Adipocyte (in vitro differentiated cells): ENCODE measurements around the gene RAB11FIP4.

Source experiments
- DNase-seq: peaks from one replicate; pipeline ENCODE4 v3.0.0-alpha.2; 2015; ENCODE audit warnings: low read depth
- H3K27me3 ChIP-seq: replicated peaks from 2 replicates; pipeline ENCODE4 v1.7.0; 2013; ENCODE audit warnings: mild to moderate bottlenecking, low read length, moderate library complexity; ENCODE audit not compliant: control insufficient read depth, insufficient read depth
- H3K36me3 ChIP-seq: 2 replicates; pipeline ENCODE4 v1.7.0; 2013; ENCODE audit warnings: low read length, mild to moderate bottlenecking, moderate library complexity; ENCODE audit not compliant: control insufficient read depth, insufficient read depth, severe bottlenecking
- H3K4me1 ChIP-seq: 2 replicates; pipeline ENCODE4 v1.7.0; 2013; ENCODE audit warnings: mild to moderate bottlenecking, low read length, moderate library complexity; ENCODE audit not compliant: control insufficient read depth, insufficient read depth
- H3K4me3 ChIP-seq: 2 replicates; pipeline ENCODE4 v1.7.0; 2013; ENCODE audit warnings: mild to moderate bottlenecking, low read length, moderate library complexity
- H3K9ac ChIP-seq: 2 replicates; pipeline ENCODE4 v1.7.0; 2013; ENCODE audit warnings: mild to moderate bottlenecking, low read length, moderate library complexity
- H3K9me3 ChIP-seq: 2 replicates; pipeline ENCODE4 v1.7.0; 2013; ENCODE audit warnings: mild to moderate bottlenecking, low read length, moderate library complexity; ENCODE audit not compliant: control insufficient read depth

RAB11FIP4 gene

DNA sequence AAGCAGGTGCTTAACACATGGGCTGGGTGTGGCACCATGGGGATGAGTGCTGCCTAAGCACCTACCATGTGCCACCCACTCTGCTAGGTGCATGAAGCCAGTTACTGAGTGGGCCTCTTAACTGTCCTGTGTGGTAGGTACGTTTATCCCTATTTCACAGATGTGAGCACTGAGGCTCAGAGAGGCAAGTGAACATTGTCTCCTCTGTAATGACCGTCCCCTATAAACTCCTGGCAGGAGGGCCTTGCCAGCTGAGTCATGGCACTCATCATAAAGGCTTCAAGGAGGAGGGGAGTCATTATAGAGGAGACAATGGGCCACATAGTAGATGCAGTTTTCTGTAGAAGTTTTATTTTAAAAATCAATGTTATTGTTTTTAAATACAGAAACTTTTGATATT is 79.1 kb downstream of the RAB11FIP4 start:
- no peaks in the 10 kb centered on the region for H3K4me1 ChIP-seq
- no peaks in the 10 kb centered on the region for H3K36me3 ChIP-seq
- H3K9me3 ChIP-seq = no peaks in the 10 kb centered on the region
- peaks cover 45% of the 10 kb centered on the region for H3K27me3 ChIP-seq
- no peak for DNase-seq
- H3K9ac ChIP-seq = no peak overlapping the region
- no peak overlapping the region for H3K4me3 ChIP-seq

DNA sequence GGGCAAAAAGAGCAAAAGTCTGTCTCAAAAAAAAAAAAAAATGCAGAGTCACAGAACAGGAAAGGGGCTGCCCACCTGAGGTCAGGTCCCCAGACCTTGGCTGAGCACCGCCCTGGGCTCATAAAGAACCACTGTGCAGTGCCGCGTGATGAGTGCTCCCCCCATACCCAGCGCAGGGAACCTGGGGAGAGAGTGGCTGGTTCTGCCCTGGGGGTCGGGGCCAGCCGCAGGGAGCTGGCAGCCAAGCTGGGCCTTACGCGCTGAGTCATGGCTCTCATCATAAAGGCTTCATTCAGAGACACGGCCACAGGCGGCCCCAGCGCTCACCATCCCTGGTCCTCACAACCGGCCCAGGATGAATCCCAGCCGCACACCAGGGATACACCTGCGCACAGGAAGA is 80.7 kb downstream of the RAB11FIP4 start:
- no peaks in the 10 kb centered on the region for H3K36me3 ChIP-seq
- H3K9ac ChIP-seq = no peak overlapping the region
- H3K4me3 ChIP-seq = no peak overlapping the region
- no peak for DNase-seq
- H3K9me3 ChIP-seq = no peaks in the 10 kb centered on the region
- H3K27me3 ChIP-seq = peaks cover 52% of the 10 kb centered on the region
- H3K4me1 ChIP-seq = no peaks in the 10 kb centered on the region

DNA sequence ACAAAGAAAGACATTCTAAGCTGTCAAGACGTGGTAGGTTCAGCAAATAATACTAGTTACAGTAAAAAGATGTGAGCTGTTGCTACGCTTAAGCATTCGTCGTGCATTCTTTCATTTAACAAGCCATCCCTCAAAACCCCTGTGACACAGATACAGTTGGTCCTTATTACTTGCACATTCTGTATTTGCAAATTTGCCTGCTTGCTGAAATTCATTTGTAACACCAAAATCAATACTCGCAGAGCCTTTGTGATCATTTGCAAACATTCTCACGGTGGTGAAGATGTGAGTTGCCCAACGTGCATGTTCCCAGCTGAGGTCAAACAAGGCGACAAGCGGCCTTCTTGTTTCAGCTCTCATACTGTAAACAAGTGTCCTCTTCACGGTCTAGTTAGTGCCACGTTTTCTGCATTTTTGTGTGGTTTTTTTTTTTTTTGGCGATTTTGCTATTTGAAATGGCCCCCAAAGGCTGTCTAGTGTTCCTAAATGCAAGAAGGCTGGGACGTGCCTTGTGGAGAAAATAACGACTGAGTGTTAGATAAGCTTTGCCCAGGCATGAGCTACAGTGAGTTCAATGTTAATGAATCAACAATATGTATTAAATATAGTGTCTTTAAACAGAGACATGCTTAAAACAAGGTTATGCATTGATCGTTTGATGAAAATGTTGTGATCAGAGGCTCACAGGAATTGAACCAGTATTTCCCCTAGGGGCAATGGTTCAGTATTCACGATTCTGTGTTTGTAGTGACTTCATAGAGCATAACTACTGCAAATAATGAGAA is 84.1 kb downstream of the RAB11FIP4 start:
- Histone ChIP-seq H3K4me3 (no peak overlapping the region), H3K9me3 (no peaks in the 10 kb centered on the region), H3K9ac (no peak overlapping the region), H3K4me1 (no peaks in the 10 kb centered on the region), H3K36me3 (no peaks in the 10 kb centered on the region), H3K27me3 (peaks cover 59% of the 10 kb centered on the region)
- no peak for DNase-seq

DNA sequence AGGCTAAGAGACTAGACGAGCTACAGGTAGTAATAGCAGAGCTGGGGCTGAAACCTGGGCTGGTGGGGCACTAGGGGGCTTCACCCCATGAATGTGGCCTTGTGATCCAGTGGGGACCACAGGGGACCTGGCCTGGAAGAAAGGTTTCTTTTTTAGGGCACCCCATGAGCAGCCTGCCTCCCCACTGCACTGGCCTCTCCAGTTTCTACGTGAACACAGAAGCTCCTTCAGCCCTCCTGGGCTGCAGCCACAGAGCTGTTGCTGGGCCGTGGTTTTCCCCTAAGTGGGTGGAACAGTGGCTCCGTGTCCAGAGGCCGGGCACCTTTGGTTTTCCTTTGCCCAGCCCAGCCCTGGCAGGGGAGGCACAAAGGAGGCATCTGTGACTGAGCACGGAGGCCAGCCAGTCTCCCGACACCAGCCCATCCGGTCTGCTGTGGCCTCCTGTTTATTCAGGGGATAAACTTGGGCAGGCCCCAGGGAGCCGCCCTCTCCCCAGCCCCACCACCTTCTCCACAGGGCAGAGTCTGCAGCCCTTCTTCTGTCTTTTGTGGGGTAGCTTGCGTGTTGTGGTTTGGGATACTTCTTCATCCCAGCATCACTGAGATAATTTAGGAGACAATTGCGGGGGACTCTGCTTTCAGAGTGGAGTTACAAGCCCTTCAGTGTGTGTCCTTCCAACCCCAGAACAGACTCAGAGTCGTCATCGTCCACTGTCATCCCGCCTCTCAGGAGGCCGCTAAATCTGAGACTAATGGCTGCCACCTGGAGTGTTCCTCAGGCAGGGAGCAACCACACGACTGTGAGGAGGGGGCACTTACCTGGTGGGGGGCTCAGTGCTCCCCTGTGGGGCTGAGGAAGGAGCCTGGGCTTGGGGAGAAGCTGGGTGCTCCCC is 85.3 kb downstream of the RAB11FIP4 start:
- DNase-seq = no peak
- Histone ChIP-seq H3K27me3 (peaks cover 70% of the 10 kb centered on the region), H3K36me3 (no peaks in the 10 kb centered on the region)

DNA sequence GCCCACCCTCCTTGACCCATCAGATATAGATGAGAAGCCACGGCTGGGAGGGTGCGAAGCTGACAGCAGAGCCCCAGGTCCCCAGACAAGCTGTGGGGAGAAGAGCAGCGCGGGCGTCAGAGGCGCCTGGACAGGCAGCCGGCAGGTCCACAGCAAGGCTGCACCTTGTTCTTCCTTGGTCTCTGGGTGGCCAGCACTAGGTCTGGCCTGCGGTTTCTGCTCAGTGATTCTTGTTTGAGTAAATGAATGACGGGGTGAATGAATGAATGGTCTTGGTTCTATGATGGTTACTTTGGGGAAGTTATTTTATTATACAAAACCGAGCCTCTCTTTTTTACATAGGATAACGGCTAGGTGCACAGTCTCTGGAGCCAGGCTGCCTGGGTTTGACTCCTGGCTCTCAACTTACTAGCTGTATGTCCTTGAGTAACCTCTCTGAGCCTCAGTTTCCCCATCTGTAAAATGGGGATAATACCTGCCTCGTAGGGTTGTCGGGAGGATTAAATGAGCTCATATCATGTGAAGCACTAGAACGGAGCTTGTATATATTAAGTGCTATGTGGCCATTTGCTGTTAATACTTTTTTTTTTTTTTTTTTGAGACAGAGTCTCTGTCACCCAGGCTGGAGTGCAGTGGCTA is 86.1 kb downstream of the RAB11FIP4 start:
- H3K9me3 ChIP-seq = no peaks in the 10 kb centered on the region
- H3K9ac ChIP-seq = no peak overlapping the region
- H3K4me3 ChIP-seq = no peak overlapping the region
- DNase-seq = no peak
- H3K4me1 ChIP-seq = no peaks in the 10 kb centered on the region
- no peaks in the 10 kb centered on the region for H3K36me3 ChIP-seq
- H3K27me3 ChIP-seq = peaks cover 68% of the 10 kb centered on the region

More for the DNA sequence above, 85.3 kb downstream of the RAB11FIP4 start:
- Histone ChIP-seq H3K9me3 (no peaks in the 10 kb centered on the region), H3K4me1 (no peaks in the 10 kb centered on the region), H3K9ac (no peak overlapping the region), H3K4me3 (no peak overlapping the region)

DNA sequence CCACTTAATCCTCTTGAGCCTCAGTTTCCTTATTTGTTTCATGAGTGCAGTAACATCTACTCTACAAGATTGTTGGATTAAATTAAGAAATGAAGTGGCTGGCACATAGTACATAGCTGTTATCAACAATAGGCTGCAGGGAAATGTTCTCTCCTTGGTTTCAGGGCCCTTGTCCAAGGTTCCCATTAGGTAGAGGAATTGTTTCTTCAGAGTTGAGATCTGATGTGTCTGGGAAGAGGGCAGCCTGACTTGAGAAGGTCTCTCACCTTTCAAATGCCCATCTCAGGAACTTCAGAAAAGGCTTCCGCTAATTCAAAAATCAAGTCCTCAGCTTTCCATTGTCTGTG is 87.6 kb downstream of the RAB11FIP4 start:
- Histone ChIP-seq H3K36me3 (no peaks in the 10 kb centered on the region), H3K27me3 (peaks cover 57% of the 10 kb centered on the region), H3K9me3 (no peaks in the 10 kb centered on the region), H3K4me1 (no peaks in the 10 kb centered on the region), H3K4me3 (no peak overlapping the region), H3K9ac (no peak overlapping the region)
- DNase-seq = no peak

DNA sequence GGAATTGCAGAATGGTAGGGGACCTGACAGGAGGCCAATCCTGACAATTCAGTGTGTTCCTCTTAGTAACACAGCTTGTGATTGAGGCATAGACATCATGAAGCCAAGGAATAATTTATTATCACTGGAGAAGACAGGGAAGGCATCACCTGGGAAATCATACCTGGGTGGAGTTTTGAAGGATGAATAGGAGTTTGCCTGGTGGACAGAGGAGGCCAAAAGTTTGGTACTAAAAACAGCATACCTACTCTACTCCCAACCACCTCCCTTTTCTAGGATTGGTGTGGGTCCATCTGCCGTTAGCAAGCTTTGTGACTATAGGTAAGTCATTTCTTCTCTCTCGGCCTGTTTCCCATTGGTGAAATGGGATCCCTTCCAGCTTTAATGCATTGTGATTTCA is 88.0 kb downstream of the RAB11FIP4 start:
- DNase-seq = no peak
- no peak overlapping the region for H3K4me3 ChIP-seq
- H3K9ac ChIP-seq = no peak overlapping the region
- H3K27me3 ChIP-seq = peaks cover 56% of the 10 kb centered on the region
- H3K9me3 ChIP-seq = no peaks in the 10 kb centered on the region
- no peaks in the 10 kb centered on the region for H3K4me1 ChIP-seq
- H3K36me3 ChIP-seq = no peaks in the 10 kb centered on the region

DNA sequence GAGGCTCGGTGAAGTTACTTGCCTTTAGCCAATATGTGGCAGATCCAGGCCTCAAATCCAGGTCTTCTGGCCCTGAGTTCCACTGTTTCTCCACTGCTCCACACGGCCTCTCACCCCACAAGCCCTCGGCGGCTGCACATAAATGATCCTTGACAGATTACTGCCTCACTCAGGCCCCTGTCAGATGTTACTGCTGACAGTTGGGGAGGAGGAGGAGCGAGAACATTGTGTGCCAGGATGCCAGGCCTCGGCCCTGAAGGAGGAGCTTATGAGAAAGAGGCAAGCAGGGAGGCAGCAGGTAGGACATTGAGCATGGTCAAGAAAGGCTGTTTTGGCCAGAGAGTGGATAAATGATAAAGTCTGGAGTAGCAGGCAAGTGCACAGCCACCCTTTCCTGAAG is 88.6 kb downstream of the RAB11FIP4 start:
- Histone ChIP-seq H3K9ac (no peak overlapping the region), H3K4me1 (no peaks in the 10 kb centered on the region), H3K9me3 (peaks cover 3% of the 10 kb centered on the region), H3K4me3 (no peak overlapping the region), H3K27me3 (peaks cover 56% of the 10 kb centered on the region), H3K36me3 (no peaks in the 10 kb centered on the region)
- DNase-seq = no peak

DNA sequence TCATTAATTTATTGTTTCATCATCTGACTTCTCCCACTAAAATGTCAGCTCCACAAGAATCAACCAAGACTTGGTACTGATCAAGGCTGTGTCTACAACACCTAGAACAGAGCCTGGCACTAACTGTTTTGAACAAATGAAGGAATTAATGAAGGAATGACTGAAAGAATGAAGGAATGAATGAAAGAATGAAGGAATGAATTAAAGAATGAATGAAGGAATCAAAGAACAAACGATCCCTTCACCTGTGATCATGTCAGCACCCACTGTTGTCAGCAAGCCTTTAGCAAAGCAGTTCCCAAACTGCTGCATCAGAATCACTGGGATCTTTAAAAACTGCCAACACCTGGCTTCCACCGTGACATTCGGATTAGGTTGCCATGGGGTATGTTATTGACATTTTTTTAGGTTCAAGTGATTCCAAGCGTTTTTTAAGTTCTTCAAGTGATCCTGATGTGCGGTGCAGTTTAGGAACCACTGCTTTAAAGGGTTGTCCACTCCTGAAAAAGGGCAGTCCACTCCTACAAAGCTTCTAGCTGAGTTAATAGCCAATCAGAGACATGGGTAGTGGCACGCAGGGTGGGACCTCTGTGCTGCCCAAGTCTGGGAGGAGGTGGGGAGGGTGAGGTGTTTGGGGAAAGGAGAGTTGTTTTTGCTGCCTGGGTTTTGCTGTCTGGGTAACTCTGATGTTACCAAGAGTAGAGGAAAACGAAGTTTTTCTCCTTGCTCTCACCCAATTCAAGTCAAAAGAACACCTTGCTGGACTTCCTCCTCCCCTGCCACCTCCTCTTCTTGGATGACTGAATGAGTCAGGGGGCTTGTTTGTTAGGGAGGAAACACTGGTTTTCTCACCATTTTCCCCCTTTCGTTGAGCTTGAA is 89.7 kb downstream of the RAB11FIP4 start:
- Histone ChIP-seq H3K27me3 (peaks cover 53% of the 10 kb centered on the region), H3K4me3 (no peak overlapping the region), H3K4me1 (no peaks in the 10 kb centered on the region), H3K9ac (no peak overlapping the region), H3K36me3 (no peaks in the 10 kb centered on the region), H3K9me3 (peaks cover 3% of the 10 kb centered on the region)
- DNase-seq = no peak

DNA sequence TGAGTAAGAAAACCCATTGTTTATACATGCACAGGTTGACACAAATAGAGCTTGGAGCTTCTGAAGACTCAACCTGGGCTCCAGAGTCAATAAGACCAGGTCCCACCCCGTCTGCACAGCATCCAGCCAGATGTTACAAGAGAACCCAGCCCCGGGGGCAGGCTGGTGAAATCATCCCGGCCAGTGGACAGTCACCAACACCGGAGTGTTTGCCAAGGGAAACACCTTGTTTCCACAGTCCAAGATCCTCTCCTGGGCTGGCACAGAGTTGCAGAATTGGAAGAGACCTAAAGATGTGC is 90.3 kb downstream of the RAB11FIP4 start:
- H3K27me3 ChIP-seq = peaks cover 54% of the 10 kb centered on the region
- no peak for DNase-seq

DNA sequence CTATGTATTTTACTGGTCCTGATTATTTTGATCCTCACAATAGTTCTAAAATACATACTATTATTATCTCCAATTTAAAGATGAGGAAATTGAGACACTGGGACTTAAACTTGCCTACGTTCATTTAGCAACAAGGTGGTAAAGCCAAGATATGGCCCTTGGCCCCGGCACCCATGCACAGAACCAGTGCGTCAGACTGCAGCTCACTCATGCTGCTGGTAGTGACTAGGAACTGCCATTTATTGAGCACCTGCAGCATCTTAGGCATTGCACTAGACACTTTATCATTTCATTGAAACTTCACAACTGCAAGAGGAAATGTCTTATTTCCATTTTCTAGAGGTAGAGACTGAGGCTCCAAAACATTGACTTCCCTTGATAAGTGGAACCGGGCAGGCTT is 93.3 kb downstream of the RAB11FIP4 start:
- H3K27me3 ChIP-seq = peaks cover 56% of the 10 kb centered on the region
- H3K36me3 ChIP-seq = no peaks in the 10 kb centered on the region
- no peak overlapping the region for H3K4me3 ChIP-seq
- no peak overlapping the region for H3K9ac ChIP-seq
- no peaks in the 10 kb centered on the region for H3K4me1 ChIP-seq
- peaks cover 3% of the 10 kb centered on the region for H3K9me3 ChIP-seq
- no peak for DNase-seq

More for the DNA sequence above, 90.3 kb downstream of the RAB11FIP4 start:
- no peak overlapping the region for H3K9ac ChIP-seq
- no peak overlapping the region for H3K4me3 ChIP-seq
- H3K36me3 ChIP-seq = no peaks in the 10 kb centered on the region
- H3K4me1 ChIP-seq = no peaks in the 10 kb centered on the region
- H3K9me3 ChIP-seq = peaks cover 3% of the 10 kb centered on the region
